SK-N-MC (cell line): ENCODE data around the gene MTERF2.
"Not testable (repeated sequence)": the region's sequence is repeated elsewhere in the genome, so short reads cannot be mapped to it uniquely, and the experiment has no call there.

Experiments
- DNase-seq: peaks from one replicate; pipeline ENCODE4 v3.0.0-alpha.2; 2011; ENCODE audit warnings: low read depth, low spot score
- H3K27ac ChIP-seq: fragments of 200-600 bp; sonication (generic); 2 replicates; pipeline ENCODE4 v1.5.1; 2016; ENCODE audit warnings: mixed run types
- H3K36me3 ChIP-seq: fragments of 200-600 bp; sonication (generic); 2 replicates; pipeline ENCODE4 v1.6.1; 2017; ENCODE audit warnings: antibody characterized with exemption, low read length, mixed read lengths; ENCODE audit not compliant: insufficient read depth
- H3K4me3 ChIP-seq: fragments of 200-600 bp; sonication (generic); 2 replicates; pipeline ENCODE4 v1.5.1; 2016
- H3K9ac ChIP-seq: fragments of 200-600 bp; sonication (generic); 2 replicates; pipeline ENCODE4 v1.8.0; 2017; ENCODE audit warnings: mixed run types, mixed read lengths; ENCODE audit not compliant: insufficient read length
- H3K9me3 ChIP-seq: fragments of 200-600 bp; sonication (generic); 2 replicates; pipeline ENCODE4 v1.6.1; 2017; ENCODE audit warnings: low read depth, mild to moderate bottlenecking, antibody characterized with exemption, low read length, moderate library complexity, mixed read lengths
- EZH2 ChIP-seq: fragments of 200-600 bp; sonication (generic); IDR thresholded peaks from one replicate; pipeline ENCODE4 v1.6.1; 2017; ENCODE audit warnings: antibody characterized with exemption
- FOXP2 ChIP-seq: optimal IDR thresholded peaks from 2 replicates; pipeline ENCODE3; 2011; ENCODE audit warnings: mild to moderate bottlenecking, moderate library complexity; ENCODE audit not compliant: insufficient read depth; ENCODE audit errors: extremely low read length, control extremely low read depth
- POLR2AphosphoS5 ChIP-seq: IDR thresholded peaks from 2 replicates; pipeline ENCODE4 v1.6.1; 2012; ENCODE audit warnings: mild to moderate bottlenecking, low read depth, low read length, borderline replicate concordance

Gene MTERF2

GRCh38 chr12:107025671-107026070 lies 38.7 kb upstream of the MTERF2 start:
- no peaks in the 10 kb centered on the region for H3K36me3 ChIP-seq
- no peak overlapping the region for H3K27ac ChIP-seq
- no peak overlapping the region for H3K4me3 ChIP-seq
- no peaks in the 10 kb centered on the region for H3K9me3 ChIP-seq
- TF ChIP-seq FOXP2, result no peak
- no peak for TF ChIP-seq POLR2AphosphoS5
- no peak for TF ChIP-seq EZH2
- DNase-seq, result no peak
- H3K9ac ChIP-seq, result no peak overlapping the region

GRCh38 chr12:107019546-107019945 lies 32.6 kb upstream of the MTERF2 start:
- no peak for DNase-seq
- no peaks in the 10 kb centered on the region for H3K36me3 ChIP-seq
- no peak overlapping the region for H3K4me3 ChIP-seq
- H3K9me3 ChIP-seq, result no peaks in the 10 kb centered on the region
- no peak for TF ChIP-seq FOXP2
- TF ChIP-seq EZH2, result no peak
- no peak for TF ChIP-seq POLR2AphosphoS5
- H3K9ac ChIP-seq, result no peak overlapping the region
- no peak overlapping the region for H3K27ac ChIP-seq

- Histone ChIP-seq H3K27ac (no peak overlapping the region), H3K9ac (no peak overlapping the region), H3K36me3 (no peaks in the 10 kb centered on the region), H3K4me3 (no peak overlapping the region), H3K9me3 (no peaks in the 10 kb centered on the region)
- no peak for DNase-seq
- TF ChIP-seq FOXP2, result no peak
- no peak for TF ChIP-seq POLR2AphosphoS5
- TF ChIP-seq EZH2, result no peak
Observed at GRCh38 chr12:107017042-107017441, 30.1 kb upstream of the MTERF2 start.

GRCh38 chr12:107014055-107014454 lies 27.1 kb upstream of the MTERF2 start:
- Histone ChIP-seq H3K36me3 (no peaks in the 10 kb centered on the region), H3K9me3 (no peaks in the 10 kb centered on the region), H3K27ac (no peak overlapping the region), H3K4me3 (no peak overlapping the region), H3K9ac (no peak overlapping the region)
- DNase-seq, result no peak
- TF ChIP-seq POLR2AphosphoS5, result no peak
- no peak for TF ChIP-seq FOXP2
- no peak for TF ChIP-seq EZH2

GRCh38 chr12:107012736-107013425 lies 25.9 kb upstream of the MTERF2 start:
- Histone ChIP-seq H3K9me3 (no peaks in the 10 kb centered on the region), H3K9ac (no peak overlapping the region), H3K27ac (no peak overlapping the region), H3K4me3 (no peak overlapping the region), H3K36me3 (no peaks in the 10 kb centered on the region)
- TF ChIP-seq POLR2AphosphoS5 (no peak), FOXP2 (no peak), EZH2 (no peak)
- DNase-seq, result no peak

- H3K4me3 ChIP-seq, result no peak overlapping the region
- no peak overlapping the region for H3K27ac ChIP-seq
- no peaks in the 10 kb centered on the region for H3K36me3 ChIP-seq
- no peak for TF ChIP-seq POLR2AphosphoS5
- no peak for DNase-seq
- no peak overlapping the region for H3K9ac ChIP-seq
- H3K9me3 ChIP-seq, result no peaks in the 10 kb centered on the region
Observed at GRCh38 chr12:107011519-107011918, 24.6 kb upstream of the MTERF2 start.

- no peak for TF ChIP-seq FOXP2
- TF ChIP-seq POLR2AphosphoS5, result no peak
- TF ChIP-seq EZH2, result no peak
- Histone ChIP-seq H3K9ac (no peak overlapping the region), H3K4me3 (no peak overlapping the region), H3K27ac (no peak overlapping the region), H3K9me3 (no peaks in the 10 kb centered on the region), H3K36me3 (no peaks in the 10 kb centered on the region)
- DNase-seq, result no peak
Observed at GRCh38 chr12:107007411-107007810, 20.5 kb upstream of the MTERF2 start.

- not testable (repeated sequence) for H3K4me3 ChIP-seq, H3K27ac ChIP-seq, H3K9me3 ChIP-seq, DNase-seq, H3K36me3 ChIP-seq, H3K9ac ChIP-seq
Observed at GRCh38 chr12:107002665-107003064, 15.7 kb upstream of the MTERF2 start.

- H3K4me3 ChIP-seq, result no peak overlapping the region
- no peak overlapping the region for H3K9ac ChIP-seq
- DNase-seq, result no peak
- H3K9me3 ChIP-seq, result no peaks in the 10 kb centered on the region
- no peak for TF ChIP-seq EZH2
- H3K27ac ChIP-seq, result no peak overlapping the region
- H3K36me3 ChIP-seq, result no peaks in the 10 kb centered on the region; the same call in 1 of the 2 replicates
Observed at GRCh38 chr12:106999446-106999845, 12.5 kb upstream of the MTERF2 start.

- H3K36me3 ChIP-seq, result no peaks in the 10 kb centered on the region; the same call in 1 of the 2 replicates
- no peak overlapping the region for H3K27ac ChIP-seq
- no peaks in the 10 kb centered on the region for H3K9me3 ChIP-seq
- TF ChIP-seq FOXP2 (no peak), POLR2AphosphoS5 (no peak), EZH2 (no peak)
- no peak for DNase-seq
- H3K9ac ChIP-seq, result no peak overlapping the region
- no peak overlapping the region for H3K4me3 ChIP-seq
Observed at GRCh38 chr12:106997916-106998315, 11.0 kb upstream of the MTERF2 start.

GRCh38 chr12:106996102-106996501 lies 9.2 kb upstream of the MTERF2 start:
- not testable (repeated sequence) for H3K4me3 ChIP-seq, H3K27ac ChIP-seq, H3K36me3 ChIP-seq, DNase-seq, H3K9me3 ChIP-seq, H3K9ac ChIP-seq
